ENCODE data around the gene TCERG1L. TPM values are rescaled to one million over a fixed set of nuclear protein-coding genes. Genes with fewer than 3 reads are reported as not detected.

Gene TCERG1L
- total RNA-seq, 1 experiment from 2014 or later, result not detected

GRCh38 chr10:131266936-131267813 is 44.3 kb downstream of the TCERG1L start:
- H3K4me1 ChIP-seq (ENCODE audit: control insufficient read depth, insufficient read depth, low read length), result no peaks in the 10 kb centered on the region; the same call in 1 of the 2 replicates
- TF ChIP-seq TCF7L2 (IDR thresholded peaks at IDR 0.05; ENCODE audit: low read depth, low read length) (no peak), CTCF (IDR thresholded peaks at IDR 0.05) (no peak), REST (IDR thresholded peaks at IDR 0.05; ENCODE audit: insufficient read depth in 1 of 2, low read depth in 2 of 2, low read length in 1 of 2) (no peak), SIN3A (IDR thresholded peaks at IDR 0.05; ENCODE audit: borderline replicate concordance, insufficient read depth, low read depth, low read length) (no peak), POLR2AphosphoS5 (IDR thresholded peaks at IDR 0.05; ENCODE audit: low read depth, low read length) (no peak)
- in situ Hi-C loops (cut with HindIII; ENCODE audit: low pct_unique_long_range_greater_than_20kb, low sequenced_read_pairs), result no loop called here
- POLR2A ChIA-PET, result no interaction called here
- H3K27me3 ChIP-seq (ENCODE audit: control insufficient read depth, insufficient read depth, low read length), result peaks cover 20% of the 10 kb centered on the region
- no peaks in the 10 kb centered on the region for H3K9me3 ChIP-seq (ENCODE audit: control insufficient read depth, insufficient read depth, low read depth, low read length)
- no peaks in the 10 kb centered on the region for H3K36me3 ChIP-seq (ENCODE audit: control insufficient read depth, insufficient read depth, low read length)
- H3K27ac ChIP-seq (ENCODE audit: low read length), result no peak overlapping the region
- ATAC-seq (no peak), DNase-seq (ENCODE audit: low read depth, low spot score) (no peak)
- intact Hi-C loops (cut with micrococcal nuclease; ENCODE audit: unreplicated experiment), result no loop called here
- CTCF ChIA-PET, result no interaction called here
- no peak overlapping the region for H3K4me3 ChIP-seq (ENCODE audit: low read depth in 2 of 2, low read length in 2 of 2)
- BruUV-seq (replicated peaks), result no TSS peak

- no peak for DNase-seq (ENCODE audit: low read depth, low spot score)
- Histone ChIP-seq H3K9me3 (ENCODE audit: control insufficient read depth, insufficient read depth, low read depth, low read length) (no peaks in the 10 kb centered on the region), H3K4me3 (ENCODE audit: low read depth in 2 of 2, low read length in 2 of 2) (no peak overlapping the region), H3K4me1 (ENCODE audit: control insufficient read depth, insufficient read depth, low read length) (no peaks in the 10 kb centered on the region), H3K27ac (ENCODE audit: low read length) (no peak overlapping the region), H3K36me3 (ENCODE audit: control insufficient read depth, insufficient read depth, low read length) (no peaks in the 10 kb centered on the region), H3K27me3 (ENCODE audit: control insufficient read depth, insufficient read depth, low read length) (peaks cover 19% of the 10 kb centered on the region)
- ChIA-PET CTCF (no interaction called here), POLR2A (no interaction called here)
- no peak for TF ChIP-seq REST (IDR thresholded peaks at IDR 0.05; ENCODE audit: insufficient read depth in 1 of 2, low read depth in 2 of 2, low read length in 1 of 2)
- TF ChIP-seq SIN3A (IDR thresholded peaks at IDR 0.05; ENCODE audit: borderline replicate concordance, insufficient read depth, low read depth, low read length), result no peak
- TF ChIP-seq POLR2AphosphoS5 (IDR thresholded peaks at IDR 0.05; ENCODE audit: low read depth, low read length), result no peak
- TF ChIP-seq CTCF (IDR thresholded peaks at IDR 0.05), result no peak
- no peak for TF ChIP-seq TCF7L2 (IDR thresholded peaks at IDR 0.05; ENCODE audit: low read depth, low read length)
- BruUV-seq (replicated peaks), result no TSS peak
- ATAC-seq, result no peak
- intact Hi-C loops (cut with micrococcal nuclease; ENCODE audit: unreplicated experiment), result no loop called here
- in situ Hi-C loops (cut with HindIII; ENCODE audit: low pct_unique_long_range_greater_than_20kb, low sequenced_read_pairs), result no loop called here
These were observed 47.3 kb downstream of the TCERG1L start for GRCh38 chr10:131264110-131264788.

All from Panc1 (cell line).